ENCODE results near the gene TIMP2.

DNA sequence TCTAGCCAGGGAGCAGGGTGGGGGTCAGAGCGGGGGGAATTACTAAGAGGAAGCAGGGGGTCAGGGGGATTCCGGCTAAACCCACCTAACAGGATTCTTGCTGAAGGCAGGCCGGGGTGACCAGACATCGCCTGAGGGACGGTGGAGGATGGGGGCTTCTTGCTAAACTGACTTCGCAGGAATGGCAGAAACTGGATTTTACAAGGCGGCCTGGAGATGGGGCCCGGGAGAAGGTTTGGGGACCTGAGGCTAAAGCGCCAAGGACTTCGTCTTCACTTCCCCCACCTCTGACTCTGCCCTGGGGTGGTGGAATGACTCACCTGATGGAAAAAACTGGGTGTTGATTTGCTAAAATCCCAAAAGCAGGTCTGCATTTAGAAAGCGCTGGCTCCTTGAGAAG, 31.1 kb upstream of the TIMP2 start:
- TF ChIP-seq, protein P1, sequence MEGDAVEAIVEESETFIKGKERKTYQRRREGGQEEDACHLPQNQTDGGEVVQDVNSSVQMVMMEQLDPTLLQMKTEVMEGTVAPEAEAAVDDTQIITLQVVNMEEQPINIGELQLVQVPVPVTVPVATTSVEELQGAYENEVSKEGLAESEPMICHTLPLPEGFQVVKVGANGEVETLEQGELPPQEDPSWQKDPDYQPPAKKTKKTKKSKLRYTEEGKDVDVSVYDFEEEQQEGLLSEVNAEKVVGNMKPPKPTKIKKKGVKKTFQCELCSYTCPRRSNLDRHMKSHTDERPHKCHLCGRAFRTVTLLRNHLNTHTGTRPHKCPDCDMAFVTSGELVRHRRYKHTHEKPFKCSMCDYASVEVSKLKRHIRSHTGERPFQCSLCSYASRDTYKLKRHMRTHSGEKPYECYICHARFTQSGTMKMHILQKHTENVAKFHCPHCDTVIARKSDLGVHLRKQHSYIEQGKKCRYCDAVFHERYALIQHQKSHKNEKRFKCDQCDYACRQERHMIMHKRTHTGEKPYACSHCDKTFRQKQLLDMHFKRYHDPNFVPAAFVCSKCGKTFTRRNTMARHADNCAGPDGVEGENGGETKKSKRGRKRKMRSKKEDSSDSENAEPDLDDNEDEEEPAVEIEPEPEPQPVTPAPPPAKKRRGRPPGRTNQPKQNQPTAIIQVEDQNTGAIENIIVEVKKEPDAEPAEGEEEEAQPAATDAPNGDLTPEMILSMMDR (IDR thresholded peaks at IDR 0.05; ENCODE audit: borderline replicate concordance, extremely low read depth, low read length, poor library complexity, severe bottlenecking) = no peak
- TF ChIP-seq EZH2 (IDR thresholded peaks at IDR 0.05; ENCODE audit: borderline replicate concordance, low read depth, low read length, severe bottlenecking) = no peak

Measured in DND-41 (cell line).